H1 (cell line): ENCODE data around the gene SHANK1. TPM values are rescaled to one million over a fixed set of nuclear protein-coding genes. Genes with fewer than 3 reads are reported as not detected.

Experiments used
- CTCF ChIA-PET: fragments of 300-600 bp; sonication (Branson Sonifier 250); formaldehyde crosslinking; loops from one replicate; lab custom pipeline; 2021; ENCODE audit not compliant: partially characterized antibody; lab: Charles Lee
- POLR2A ChIA-PET: fragments of 300-600 bp; sonication (Branson Sonifier 250); formaldehyde crosslinking; loops from one replicate; lab custom pipeline; 2021; ENCODE audit warnings: inconsistent platforms; ENCODE audit not compliant: partially characterized antibody; lab: Charles Lee
- DNase-seq, 2 experiments: peaks; one replicate each; pipeline versions ENCODE4 v3.0.0 to v3.0.0-alpha.2; 2010 to 2022; ENCODE audit warnings: low spot score in 2 of 2, low read depth in 1 of 2, mixed read lengths in 1 of 2
- FAIRE-seq: peaks from 2 replicates; lab custom pipeline; 2011; peaks lifted over from hg19 to GRCh38; lab: Jason Lieb, UNC
- H2AFZ ChIP-seq: 2 replicates; pipeline ENCODE4 v1.8.1; 2012; ENCODE audit warnings: low read length, inconsistent platforms
- H2AK5ac ChIP-seq: 2 replicates; pipeline ENCODE4 v1.6.1; 2013; ENCODE audit warnings: low read depth, low read length
- H2BK120ac ChIP-seq: replicated peaks from 2 replicates; pipeline ENCODE3; 2013; ENCODE audit warnings: low read depth, low read length, inconsistent platforms
- H2BK12ac ChIP-seq: 2 replicates; pipeline ENCODE4 v1.6.1; 2013; ENCODE audit warnings: low read depth, low read length
- H2BK15ac ChIP-seq: 2 replicates; pipeline ENCODE4 v1.6.1; 2013; ENCODE audit warnings: low read length
- H2BK20ac ChIP-seq: 2 replicates; pipeline ENCODE4 v1.6.1; 2013; ENCODE audit warnings: low read length
- H2BK5ac ChIP-seq: 2 replicates; pipeline ENCODE4 v1.6.1; 2013; ENCODE audit warnings: low read depth, low read length
- H3K14ac ChIP-seq: 2 replicates; pipeline ENCODE4 v1.6.1; 2013; ENCODE audit warnings: inconsistent platforms; ENCODE audit not compliant: insufficient read length
- H3K18ac ChIP-seq: 2 replicates; pipeline ENCODE4 v1.6.1; 2013; ENCODE audit warnings: low read length; ENCODE audit errors: extremely low read depth
- H3K23ac ChIP-seq: 2 replicates; pipeline ENCODE4 v1.6.1; 2013; ENCODE audit warnings: inconsistent platforms; ENCODE audit not compliant: insufficient read length
- H3K23me2 ChIP-seq: 2 replicates; pipeline ENCODE4 v1.6.1; 2013; ENCODE audit warnings: low read depth, low read length
- H3K27ac ChIP-seq: 2 replicates; pipeline ENCODE4 v1.6.1; 2011; ENCODE audit warnings: low read depth, low read length, inconsistent platforms
- H3K27me3 ChIP-seq, 4 experiments: replicated peaks in 1 of 4; 1 replicate in 1 of 4; 2 replicates in 3 of 4; pipeline versions ENCODE4 v1.6.1 to v1.8.1; 2011 to 2013; ENCODE audit warnings: low read length in 3 of 4, mild to moderate bottlenecking in 3 of 4, inconsistent platforms in 2 of 4, mixed read lengths in 2 of 4, moderate library complexity in 1 of 4; ENCODE audit not compliant: control insufficient read depth in 3 of 4, insufficient read depth in 3 of 4; ENCODE audit errors: extremely low read depth in 1 of 4
- H3K36me3 ChIP-seq, 4 experiments: 2 replicates each; pipeline versions ENCODE4 v1.6.1 to v1.8.1; 2011 to 2013; ENCODE audit warnings: mild to moderate bottlenecking in 4 of 4, low read length in 3 of 4, moderate library complexity in 2 of 4, control low read depth in 1 of 4, inconsistent platforms in 1 of 4; ENCODE audit not compliant: insufficient read depth in 4 of 4, control insufficient read depth in 2 of 4
- H3K4ac ChIP-seq: replicated peaks from 2 replicates; pipeline ENCODE3; 2013; ENCODE audit warnings: low read length, low read depth, mixed read lengths, inconsistent platforms; ENCODE audit not compliant: insufficient read length
- H3K4me1 ChIP-seq, 4 experiments: replicated peaks in 1 of 4; 1 replicate in 1 of 4; 2 replicates in 3 of 4; pipeline versions ENCODE4 v1.6.1 to v1.8.1; 2011 to 2013; ENCODE audit warnings: low read length in 3 of 4, inconsistent platforms in 2 of 4, mixed read lengths in 1 of 4; ENCODE audit not compliant: insufficient read depth in 4 of 4, control insufficient read depth in 3 of 4
- H3K4me2 ChIP-seq, 2 experiments: 2 replicates each; pipeline versions ENCODE4 v1.6.1 to v1.8.1; 2011 to 2013; ENCODE audit warnings: low read depth in 2 of 2, low read length in 2 of 2, control low read depth in 1 of 2, inconsistent platforms in 1 of 2, mild to moderate bottlenecking in 1 of 2; ENCODE audit not compliant: insufficient read depth in 1 of 2
- H3K4me3 ChIP-seq, 4 experiments: fragments of 200-600, 300-600 bp in 1 of 4; sonication (generic), shearing (Covaris generic), sonication (Bioruptor Twin) in 1 of 4; 2 replicates each; pipeline versions ENCODE4 v1.5.1 to v1.8.1; 2011 to 2016; ENCODE audit warnings: low read length in 4 of 4, low read depth in 3 of 4, control low read depth in 2 of 4, inconsistent platforms in 2 of 4, mild to moderate bottlenecking in 2 of 4, mixed read lengths in 1 of 4, moderate library complexity in 1 of 4; ENCODE audit not compliant: insufficient read depth in 2 of 4; ENCODE audit errors: extremely low read depth in 1 of 4
- H3K56ac ChIP-seq: replicated peaks from 2 replicates; pipeline ENCODE3; 2013; ENCODE audit warnings: low read depth, mild to moderate bottlenecking, mixed read lengths, low read length, inconsistent platforms; ENCODE audit not compliant: insufficient read length
- H3K79me1 ChIP-seq: 2 replicates; pipeline ENCODE4 v1.6.1; 2013; ENCODE audit warnings: low read depth, low read length, control low read depth
- H3K79me2 ChIP-seq, 2 experiments: 2 replicates each; pipeline versions ENCODE4 v1.6.1 to v1.8.1; 2012 to 2013; ENCODE audit warnings: low read length in 2 of 2, mild to moderate bottlenecking in 2 of 2, inconsistent platforms in 1 of 2; ENCODE audit not compliant: insufficient read depth in 2 of 2, control insufficient read depth in 1 of 2
- H3K9ac ChIP-seq, 4 experiments: replicated peaks in 1 of 4; 1 replicate in 1 of 4; 2 replicates in 3 of 4; pipeline versions ENCODE4 v1.6.1 to v1.8.1; 2011 to 2013; ENCODE audit warnings: low read depth in 3 of 4, low read length in 3 of 4, control low read depth in 2 of 4, mild to moderate bottlenecking in 2 of 4, moderate library complexity in 2 of 4, inconsistent platforms in 1 of 4; ENCODE audit errors: extremely low read depth in 1 of 4
- H3K9me3 ChIP-seq, 2 experiments: 2 replicates each; pipeline versions ENCODE4 v1.6.1 to v1.8.1; 2012 to 2013; ENCODE audit warnings: mild to moderate bottlenecking in 2 of 2, moderate library complexity in 2 of 2, control low read depth in 1 of 2, inconsistent platforms in 1 of 2, low read depth in 1 of 2, low read length in 1 of 2, mixed read lengths in 1 of 2; ENCODE audit not compliant: insufficient read depth in 2 of 2
- H4K20me1 ChIP-seq, 2 experiments: replicated peaks in 1 of 2; 2 replicates each; pipeline versions ENCODE3 to v1.8.1; 2011 to 2013; ENCODE audit warnings: inconsistent platforms in 2 of 2, low read length in 2 of 2, mild to moderate bottlenecking in 1 of 2; ENCODE audit not compliant: insufficient read depth in 2 of 2, control insufficient read depth in 1 of 2
- H4K5ac ChIP-seq: 2 replicates; pipeline ENCODE4 v1.6.1; 2013; ENCODE audit warnings: low read length, low read depth, mixed read lengths, inconsistent platforms; ENCODE audit not compliant: insufficient read length
- H4K8ac ChIP-seq: 2 replicates; pipeline ENCODE4 v1.8.0; 2013; ENCODE audit warnings: mild to moderate bottlenecking, moderate library complexity, low read length, inconsistent platforms; ENCODE audit not compliant: insufficient read depth; ENCODE audit errors: extremely low read depth
- H4K91ac ChIP-seq: replicated peaks from 2 replicates; pipeline ENCODE3; 2013; ENCODE audit warnings: low read length, mixed read lengths, inconsistent platforms; ENCODE audit not compliant: insufficient read length
- BCL11A ChIP-seq, 2 experiments: IDR thresholded peaks; one replicate each; pipeline ENCODE4 v1.6.1; 2011; ENCODE audit warnings: low read depth in 2 of 2, low read length in 2 of 2, mild to moderate bottlenecking in 2 of 2
- CBX8 ChIP-seq: fragments of 300-800, 300-1000 bp; sonication (generic); IDR thresholded peaks from 2 replicates; pipeline ENCODE4 v1.7.1; 2016; ENCODE audit warnings: low read depth, low read length, borderline replicate concordance
- CTBP2 ChIP-seq: IDR thresholded peaks from 2 replicates; pipeline ENCODE4 v1.7.0; 2011; ENCODE audit warnings: borderline replicate concordance, mild to moderate bottlenecking, moderate library complexity, mixed read lengths, low read length; ENCODE audit not compliant: insufficient read depth, insufficient read length
- POLR2A ChIP-seq, 2 experiments: IDR thresholded peaks; 1 replicate in 1 of 2; 2 replicates in 1 of 2; pipeline ENCODE4 v1.6.1; 2011; ENCODE audit warnings: low read depth in 2 of 2, low read length in 2 of 2, mild to moderate bottlenecking in 2 of 2; ENCODE audit errors: control extremely low read depth in 1 of 2
- RBBP5 ChIP-seq: IDR thresholded peaks from 2 replicates; pipeline ENCODE4 v1.7.1; 2012; ENCODE audit warnings: low read depth, mild to moderate bottlenecking, inconsistent platforms, low read length, moderate library complexity, borderline replicate concordance
- SIN3A ChIP-seq, 2 experiments: IDR thresholded peaks in 1 of 2; conservative IDR thresholded peaks in 1 of 2; 2 replicates each; pipeline ENCODE4 v1.6.1; 2011 to 2012; ENCODE audit warnings: low read length in 2 of 2, improper control_type of control experiment in 1 of 2, low read depth in 1 of 2, mild to moderate bottlenecking in 1 of 2
- TBP ChIP-seq: IDR thresholded peaks from 2 replicates; pipeline ENCODE4 v1.6.1; 2011; ENCODE audit warnings: low read depth, low read length, improper control_type of control experiment
- YY1 ChIP-seq: IDR thresholded peaks from 2 replicates; pipeline ENCODE4 v1.6.1; 2011; ENCODE audit warnings: low read depth, mild to moderate bottlenecking, low read length
- WGBS, 2 experiments: shearing (Covaris generic) in 1 of 2; methylation state at CpG; one replicate each; pipeline versions ENCODE4 v1.1.6 to v1.1.7; 2013 to 2015; ENCODE audit warnings: low lambda C conversion rate in 2 of 2, mixed read lengths in 2 of 2, inconsistent platforms in 1 of 2, low coverage in 1 of 2, missing lambda C conversion rate in 1 of 2; ENCODE audit not compliant: insufficient replicate concordance in 2 of 2, insufficient coverage in 1 of 2, insufficient read length in 1 of 2; ENCODE audit errors: extremely low coverage in 1 of 2, missing lambda C conversion rate in 1 of 2; 5-methylcytosine and 5-hydroxymethylcytosine counted together
- polyA plus RNA-seq, 7 experiments: library from polyadenylated mRNA; depleted of rRNA in 3 of 7; stranded (reverse) in 5 of 7; unstranded in 2 of 7; fragments of >200 nt in 5 of 7; fragments of 200-250 nt in 2 of 7; gene quantifications; 1 replicate in 5 of 7; 2 replicates in 1 of 7; 4 replicates in 1 of 7; pipeline versions ENCODE4 v1.2.1 to v1.2.3, GENCODE V29; 2011 to 2013; ENCODE audit warnings: missing spikeins in 2 of 7, mixed read lengths in 2 of 7
- total RNA-seq: library from RNA; stranded (reverse); fragmentation: NEBNext Ultra II Directional; extraction: Animal tissue kit (Norgen Biotek cat#: 25700); gene quantifications from 2 replicates; pipeline ENCODE4 v1.2.1, GENCODE V29; 2021
- TF ChIP-seq, protein P1 (sequence below): IDR thresholded peaks from 2 replicates; pipeline ENCODE4 v1.6.1; 2011; ENCODE audit warnings: low read depth, mild to moderate bottlenecking, low read length; ENCODE audit not compliant: insufficient read depth

Gene SHANK1
- total and polyA plus RNA-seq, 2 of the 8 experiments (the other 6 are each of a cell fraction or from before 2014, with no cell fraction given), result 1.1 to 3.7 TPM

DNA sequence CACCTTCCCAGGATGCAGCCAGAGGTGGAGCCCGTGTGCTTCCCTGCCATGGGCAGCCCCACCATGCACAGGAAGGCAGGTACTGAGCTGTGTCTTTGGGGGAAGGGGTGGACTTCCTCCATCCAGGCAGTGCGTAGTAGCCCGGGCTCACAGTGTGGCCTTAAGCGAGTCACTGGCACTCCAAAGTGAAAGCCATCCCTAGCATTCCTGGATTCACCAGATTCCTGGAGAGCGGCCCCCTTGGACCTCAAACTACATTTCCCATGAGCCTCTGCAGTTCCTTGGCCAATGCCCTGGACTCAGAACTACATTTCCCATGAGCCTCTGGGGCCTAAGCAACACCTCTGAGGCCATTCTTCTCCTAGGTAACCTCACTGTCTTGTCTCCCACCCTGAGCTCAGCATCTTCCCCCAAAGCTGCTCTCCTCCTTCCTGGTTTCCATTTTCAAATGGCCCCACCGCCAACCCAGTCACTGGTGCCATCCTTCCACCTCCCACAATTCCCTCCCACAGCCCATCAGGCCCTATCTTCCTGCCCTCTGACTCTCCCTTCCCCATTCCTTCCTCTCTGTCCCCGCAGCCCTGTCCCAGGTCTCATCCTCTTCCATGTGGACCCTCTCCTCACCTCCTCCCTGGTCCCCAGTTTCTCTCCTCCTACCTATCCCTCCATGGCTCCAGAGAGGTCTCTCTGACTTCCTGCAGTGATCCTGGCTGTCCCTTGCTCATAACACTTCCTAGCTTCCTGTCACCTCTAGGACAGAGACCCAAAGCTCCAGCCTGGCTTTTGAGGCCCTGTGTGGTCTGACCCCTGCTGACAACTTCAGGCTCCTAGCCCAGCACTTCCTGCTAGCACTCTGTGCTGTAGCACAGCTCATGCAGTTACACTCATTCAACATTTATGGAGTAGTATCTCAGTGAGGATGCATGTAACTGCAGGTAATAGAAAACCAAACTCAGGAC is 69.9 kb downstream of the SHANK1 start, which contains the start of gene C19orf81:
C19orf81 (plus strand) TSS at position 13 of the 959 bp plus-strand sequence; CDS start at position 13, 0 bp downstream.
- peak within 1 kb of the TSS; percentile 95 for H2BK15ac ChIP-seq
- no peaks in the 10 kb centered on the region for H3K9me3 ChIP-seq
- DNase-seq, result peak in 1 of 2 experiments; percentile 79
- peak within 1 kb of the TSS; percentile 49 for H4K5ac ChIP-seq
- no peak within 1 kb of the TSS for H3K56ac ChIP-seq
- peak within 1 kb of the TSS; percentile 90 for H2AFZ ChIP-seq
- CTCF ChIA-PET, result interaction anchor here (1.0 to 3.0 kb wide), 5 partner anchors 21 to 93 kb away, joined by 3 to 11 read pairs (median 3); no protein-coding TSS in a partner anchor
- FAIRE-seq, result peak; percentile 89
- no peak within 1 kb of the TSS for H3K27ac ChIP-seq
- no peaks in the 10 kb centered on the region for H4K20me1 ChIP-seq
- H4K91ac ChIP-seq, result peak within 1 kb of the TSS; percentile 89
- H3K23ac ChIP-seq, result no peak within 1 kb of the TSS
- POLR2A ChIA-PET, result interaction anchor here (0.7 to 1.5 kb wide), 4 partner anchors 10 to 54 kb away, joined by 3 to 5 read pairs (median 4); no protein-coding TSS in a partner anchor
- no peaks in the 10 kb centered on the region for H3K79me1 ChIP-seq
- peaks cover 5% of the 10 kb centered on the region; the same call in 1 of the 2 replicates for H3K23me2 ChIP-seq
- peaks cover 0 to 10% (median 5%) of the 10 kb centered on the region in 4 experiments; a peak in 6 of 7 replicates for H3K4me1 ChIP-seq
- peak within 1 kb of the TSS; percentile 65; the same call in 1 of the 2 replicates for H2AK5ac ChIP-seq
- peak within 1 kb of the TSS; percentile 74 to 76 for H3K4me2 ChIP-seq
- H2BK12ac ChIP-seq, result peak within 1 kb of the TSS; percentile 91; the same call in 1 of the 2 replicates
- peak within 1 kb of the TSS; percentile 91 for H3K18ac ChIP-seq
- peaks cover 0 to 15% (median 10%) of the 10 kb centered on the region in 4 experiments; a peak in 5 of 7 replicates for H3K27me3 ChIP-seq
- H3K14ac ChIP-seq, result no peak within 1 kb of the TSS
- peak within 1 kb of the TSS; percentile 19 to 53 (median 34); a peak in 5 of 8 replicates for H3K4me3 ChIP-seq
- WGBS, 2 experiments, result 38% methylated on average over 7 of the region's 7 CpGs; no CpG with 5 or more reads in 1 of the 2 experiments
- H2BK120ac ChIP-seq, result no peak within 1 kb of the TSS
- no peaks in the 10 kb centered on the region for H3K36me3 ChIP-seq
- H3K4ac ChIP-seq, result no peak within 1 kb of the TSS
- no peak within 1 kb of the TSS for H3K9ac ChIP-seq
- H2BK5ac ChIP-seq, result peak within 1 kb of the TSS; percentile 86; the same call in 1 of the 2 replicates
- peak within 1 kb of the TSS; percentile 87 for H2BK20ac ChIP-seq
- no peaks in the 10 kb centered on the region for H3K79me2 ChIP-seq
- H4K8ac ChIP-seq, result 0 out of 2 replicates have a peak within 1 kb of the TSS, but pooled peaks have one; percentile 7
- TF ChIP-seq, protein P1, sequence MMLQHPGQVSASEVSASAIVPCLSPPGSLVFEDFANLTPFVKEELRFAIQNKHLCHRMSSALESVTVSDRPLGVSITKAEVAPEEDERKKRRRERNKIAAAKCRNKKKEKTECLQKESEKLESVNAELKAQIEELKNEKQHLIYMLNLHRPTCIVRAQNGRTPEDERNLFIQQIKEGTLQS, result no peak
- peak; percentile 49; the same call in 1 of the 2 replicates for TF ChIP-seq RBBP5
- TF ChIP-seq TBP, result no peak
- no peak for TF ChIP-seq CBX8
- TF ChIP-seq SIN3A (conservative IDR thresholded peaks at IDR 0.05 in 1 of 2, IDR thresholded peaks at IDR 0.05 in 1 of 2; ENCODE audit: low read depth in 1 of 2, low read length in 2 of 2), result no peak
- TF ChIP-seq CTBP2, result no peak
- no peak for TF ChIP-seq BCL11A (IDR thresholded peaks at IDR 0.05; ENCODE audit: low read depth in 2 of 2, low read length in 2 of 2)
- peak; percentile 77 for TF ChIP-seq YY1
- TF ChIP-seq POLR2A (IDR thresholded peaks at IDR 0.05; ENCODE audit: control extremely low read depth in 1 of 2, low read depth in 2 of 2, low read length in 2 of 2), result no peak
